Activated CD4-positive, alpha-beta T cell treated with anti-CD3 and anti-CD28 coated beads, Interleukin-10, Interleukin-2, amounts not matched to agents 100 ng/mL and 50 ng/mL, durations not matched to agents 16 hours and 8 hours (primary cell): ENCODE measurements around the gene GAD2.
A peak's percentile ranks its signal among the peaks of the same experiment; 100 is the strongest.
"Not testable (repeated sequence)": the region's sequence is repeated elsewhere in the genome, so short reads cannot be mapped to it uniquely, and the experiment has no call there.

Experiments
- DNase-seq: peaks from one replicate; pipeline ENCODE4 v3.0.0-alpha.2; 2020

Gene GAD2

DNA sequence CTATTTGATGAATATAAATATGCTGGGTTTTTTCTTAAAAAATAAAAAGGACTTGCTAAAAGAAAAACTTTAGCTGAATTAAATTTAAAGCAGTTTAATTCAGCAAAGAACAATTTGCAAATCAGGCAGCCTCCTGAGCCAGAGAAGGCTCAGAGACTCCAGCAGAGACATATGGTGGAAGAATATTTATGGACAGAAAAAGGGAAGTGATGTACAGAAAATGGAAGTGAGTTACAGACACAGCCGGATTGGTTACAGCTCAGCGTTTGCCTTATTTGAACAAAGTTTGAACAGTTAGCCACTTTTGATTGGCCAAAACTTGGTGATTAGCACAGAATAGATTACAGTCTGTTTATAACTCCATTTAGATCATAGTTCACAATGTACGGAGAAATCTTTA, 110.3 kb downstream of the GAD2 start:
- DNase-seq = no peak

DNA sequence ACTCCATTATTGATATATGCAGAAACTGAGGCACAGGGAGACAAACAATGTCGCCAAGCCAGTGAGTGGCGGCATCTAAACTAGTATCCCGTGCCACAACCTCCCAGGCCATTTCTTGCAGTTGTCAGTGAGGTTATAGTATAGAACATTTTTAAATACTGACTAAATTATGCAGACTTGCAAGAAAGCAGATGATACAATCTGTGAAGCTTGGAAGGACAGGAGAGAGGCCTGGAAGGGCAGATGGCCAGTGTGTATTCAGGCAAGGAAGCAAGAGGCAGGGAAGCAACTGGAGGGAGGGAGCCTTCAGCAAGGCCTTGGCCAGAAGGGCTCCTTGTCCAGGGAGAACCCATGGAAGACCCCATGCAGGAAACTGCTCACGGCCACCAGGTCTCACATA, 111.2 kb downstream of the GAD2 start:
- DNase-seq = no peak

DNA sequence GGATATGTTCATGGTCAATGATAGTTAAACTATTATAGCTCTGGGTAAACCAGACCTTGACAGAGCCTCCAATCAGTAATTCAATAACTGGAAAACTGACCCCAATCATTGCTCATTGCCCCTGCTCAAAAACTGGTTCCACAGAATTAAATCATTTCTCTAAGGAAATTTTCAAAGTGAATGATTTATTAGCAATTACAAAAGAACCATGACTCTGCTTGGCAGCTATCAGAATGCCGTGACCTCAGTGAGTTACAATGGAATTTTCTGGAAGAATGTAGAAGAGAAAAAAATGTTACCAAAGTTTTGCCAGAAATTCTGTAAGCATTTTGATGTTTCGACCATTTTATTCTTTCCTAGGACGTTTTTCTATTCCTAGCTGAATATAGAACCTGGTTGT, 114.8 kb downstream of the GAD2 start:
- DNase-seq = no peak

DNA sequence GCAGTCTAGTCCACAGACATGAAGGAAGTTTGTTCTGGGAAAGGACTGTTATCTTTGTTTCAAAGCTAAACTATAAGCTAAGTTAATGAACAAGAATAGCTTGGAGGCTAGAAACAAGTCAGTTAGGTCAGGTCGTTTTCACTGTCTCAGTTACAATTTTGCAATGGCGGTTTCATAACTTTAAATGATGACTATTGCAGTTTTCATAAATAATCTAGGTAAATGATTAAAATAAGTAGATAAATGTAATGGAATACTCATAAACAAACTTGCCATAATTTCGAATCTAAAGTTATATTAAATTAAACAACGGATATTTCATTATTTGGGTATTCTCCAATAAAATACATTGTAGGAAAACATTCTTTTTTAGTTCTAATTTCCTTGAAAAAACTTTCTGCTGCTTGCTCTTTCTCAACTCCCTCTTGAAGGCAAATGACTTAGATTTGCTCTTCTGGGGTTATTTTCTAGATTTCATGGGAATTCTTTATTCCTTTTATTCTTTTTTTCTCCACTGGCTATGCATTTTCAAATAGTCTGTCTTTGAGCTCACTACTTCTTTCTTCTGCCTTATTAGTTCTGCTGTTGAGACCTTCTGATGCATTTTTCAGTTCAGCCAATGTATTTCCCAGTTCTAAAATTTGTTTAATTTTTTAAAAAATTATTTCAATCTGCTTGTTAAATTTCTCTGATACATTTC, 117.8 kb downstream of the GAD2 start:
- DNase-seq = no peak

DNA sequence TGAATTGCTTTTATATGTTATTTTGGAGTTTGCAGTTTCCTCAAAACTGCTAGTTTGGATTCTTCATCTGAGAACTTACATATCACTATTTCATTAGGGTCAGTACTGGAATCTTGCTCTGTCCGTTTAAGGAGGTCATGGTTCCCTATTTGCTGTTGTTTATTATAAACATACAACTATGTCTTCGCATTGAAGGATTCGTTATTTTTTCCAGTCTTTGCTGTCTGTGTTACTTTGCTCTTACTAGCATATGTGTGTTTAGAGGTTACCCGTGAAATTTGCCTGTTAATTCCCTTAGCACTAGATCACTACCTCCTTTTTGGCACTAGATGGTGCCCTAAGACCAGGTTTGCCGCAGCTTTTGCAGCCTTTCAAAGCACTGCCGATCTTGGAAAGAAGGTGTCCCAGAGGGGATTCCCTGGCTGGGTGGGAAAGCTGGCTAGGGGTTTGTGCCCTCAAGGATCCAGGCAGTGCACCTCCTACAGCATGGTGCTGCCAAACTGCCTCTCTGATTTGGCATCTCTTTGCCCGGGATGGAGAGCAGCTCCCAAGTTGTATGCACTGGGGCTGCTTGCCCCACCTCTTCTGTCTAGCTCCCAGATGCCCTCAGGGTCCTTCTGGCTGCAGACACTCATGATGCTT, 118.5 kb downstream of the GAD2 start:
- DNase-seq = peak; percentile 76

DNA sequence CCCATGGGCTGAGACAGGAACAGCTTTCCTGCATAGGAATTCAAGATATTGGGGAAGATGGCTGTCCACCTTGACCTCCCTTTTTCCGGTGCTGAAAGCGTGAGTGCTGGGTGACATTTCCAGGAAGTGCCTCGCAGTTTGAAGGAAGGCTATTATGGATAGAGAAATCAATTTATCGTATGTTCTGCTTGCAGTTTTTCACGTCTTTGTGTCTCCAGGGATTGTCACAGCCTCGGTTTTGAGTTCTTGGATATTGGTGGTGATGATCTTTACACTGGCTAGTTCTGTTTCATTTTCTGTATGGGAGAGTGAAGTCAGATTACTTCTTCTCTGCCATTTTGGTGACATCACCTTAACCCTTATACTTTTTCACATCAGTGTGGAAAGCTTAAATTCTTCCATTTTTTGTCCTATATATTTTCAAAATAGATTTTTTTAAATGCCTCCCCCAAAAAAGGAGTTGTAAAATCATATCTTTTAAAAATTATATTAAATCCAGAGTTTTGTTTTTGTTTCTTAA, 119.1 kb downstream of the GAD2 start:
- DNase-seq = peak; percentile 3

DNA sequence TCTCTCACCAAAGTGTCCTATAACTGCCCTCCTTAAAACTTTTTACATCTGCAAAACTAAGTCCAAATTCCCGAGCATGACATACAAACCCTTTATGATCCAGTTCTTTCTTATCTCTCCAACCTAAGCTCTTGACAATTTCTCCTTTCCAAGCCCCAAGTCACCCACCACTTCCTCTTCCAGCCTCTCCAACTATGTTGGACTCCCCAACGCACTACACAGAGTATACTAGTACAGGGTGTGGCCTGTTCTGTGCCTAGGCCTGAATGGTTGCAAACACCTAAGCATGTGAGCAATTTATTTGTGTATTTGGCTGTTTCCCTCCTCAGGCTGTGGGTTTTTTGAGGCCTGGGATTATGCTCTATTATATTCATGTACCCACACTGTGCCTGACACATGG, 120.4 kb downstream of the GAD2 start:
- DNase-seq = no peak

DNA sequence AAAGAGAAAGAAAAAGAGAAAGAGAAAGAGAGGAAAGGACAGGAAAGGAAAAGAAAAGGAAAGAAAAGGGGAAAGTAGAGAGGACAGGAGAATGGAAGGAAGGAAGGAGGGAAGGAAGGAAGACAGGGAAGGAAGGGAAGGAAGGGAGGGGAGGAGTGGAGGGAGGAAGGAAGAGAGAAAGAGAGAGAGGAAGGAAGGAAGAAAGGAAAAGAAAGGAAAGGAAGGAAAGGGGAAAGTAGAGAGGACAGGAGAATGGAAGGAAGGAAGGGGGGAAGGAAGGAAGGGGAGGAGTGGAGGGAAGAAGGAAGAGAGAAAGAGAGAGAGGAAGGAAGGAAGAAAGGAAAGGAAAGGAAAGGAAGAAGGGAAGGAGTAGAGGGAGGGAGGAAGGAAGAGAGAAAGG, 125.1 kb downstream of the GAD2 start:
- DNase-seq = no peak

DNA sequence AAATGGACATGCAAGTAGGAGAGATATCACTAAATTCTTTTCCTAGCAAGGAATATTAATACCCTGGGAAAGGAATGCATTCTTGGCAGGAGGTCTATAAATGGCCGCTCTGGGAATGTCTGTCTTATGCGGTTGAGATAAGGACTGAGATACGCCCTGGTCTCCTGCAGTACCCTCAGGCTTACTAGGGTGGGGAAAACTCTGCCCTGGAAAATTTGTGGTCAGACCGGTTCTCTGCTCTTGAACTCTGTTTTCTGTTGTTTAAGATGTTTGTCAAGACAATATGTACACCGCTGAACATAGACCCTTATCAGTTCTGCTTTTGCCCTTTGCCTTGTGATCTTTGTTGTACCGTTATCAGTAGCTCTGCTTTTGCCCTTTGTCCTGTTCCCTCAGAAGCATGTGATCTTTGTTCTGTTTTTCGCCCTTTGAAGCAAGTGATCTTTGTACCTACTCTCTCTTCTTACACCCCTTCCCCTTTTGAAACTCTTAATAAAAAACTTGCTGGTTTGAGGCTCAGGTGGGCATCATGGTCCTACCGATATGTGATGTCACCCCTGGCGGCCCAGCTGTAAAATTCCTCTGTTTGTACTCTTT, 132.3 kb downstream of the GAD2 start:
- DNase-seq = not testable (repeated sequence)
